Pulmonary artery endothelial cell (primary cell): ENCODE data around the gene DLG5. TPM values are rescaled to one million over a fixed set of nuclear protein-coding genes. Genes with fewer than 3 reads are reported as not detected.
"Not testable (repeated sequence)": the region's sequence is repeated elsewhere in the genome, so short reads cannot be mapped to it uniquely, and the experiment has no call there.

Experiments used
- DNase-seq: peaks from one replicate; pipeline ENCODE4 v3.0.0-alpha.2; 2011; ENCODE audit warnings: low read depth, low spot score
- total RNA-seq: library from RNA; depleted of rRNA; stranded (reverse); fragments of >200 nt; gene quantifications from 2 replicates; pipeline ENCODE4 v1.2.3, GENCODE V29; 2014

Gene DLG5
- total RNA-seq, 1 donor from 2014 or later, result 9.6 TPM

DNA sequence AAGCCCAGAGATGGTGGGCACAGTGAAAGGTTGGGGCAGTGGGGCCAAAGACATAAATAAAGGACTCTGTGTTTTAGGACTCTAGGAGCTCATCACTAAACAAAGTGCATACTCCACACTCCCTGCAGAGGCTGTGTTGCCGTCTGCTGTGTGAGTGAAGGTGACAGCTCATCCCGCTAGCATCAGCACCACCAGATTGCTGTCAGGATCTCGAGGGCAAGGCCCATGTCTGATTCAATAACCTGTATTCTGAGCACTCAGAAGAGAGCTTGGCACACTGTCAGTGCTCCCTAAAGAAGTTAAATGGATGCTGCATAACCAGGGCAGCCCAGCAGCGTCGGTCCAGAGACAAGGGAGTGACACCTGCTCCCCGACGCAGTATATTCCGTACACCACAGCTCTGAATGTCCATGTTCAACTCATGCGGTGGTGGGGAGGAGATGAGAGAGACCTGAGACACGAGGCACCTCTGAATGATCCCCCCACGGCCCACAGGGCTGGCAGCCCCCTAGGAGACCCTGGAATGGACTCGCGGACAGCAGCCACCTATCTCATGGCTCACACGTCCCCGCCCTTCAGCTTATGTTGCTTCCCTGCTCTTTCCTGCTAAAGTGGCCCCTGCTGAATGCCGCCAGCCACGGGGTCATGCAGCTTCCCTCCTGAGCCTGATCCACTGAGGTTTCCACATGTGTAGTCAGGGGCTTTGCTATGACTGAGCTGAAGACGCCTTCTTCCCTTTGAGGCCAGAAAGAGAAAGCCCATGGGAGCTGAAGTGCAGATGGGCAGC is 156.3 kb downstream of the DLG5 start:
- no peak for DNase-seq

- no peak for DNase-seq
Observed at GRCh38 chr10:77768039-77768438, 158.5 kb downstream of the DLG5 start.

- DNase-seq, result no peak
Observed at GRCh38 chr10:77763453-77764430, 162.8 kb downstream of the DLG5 start.

DNA sequence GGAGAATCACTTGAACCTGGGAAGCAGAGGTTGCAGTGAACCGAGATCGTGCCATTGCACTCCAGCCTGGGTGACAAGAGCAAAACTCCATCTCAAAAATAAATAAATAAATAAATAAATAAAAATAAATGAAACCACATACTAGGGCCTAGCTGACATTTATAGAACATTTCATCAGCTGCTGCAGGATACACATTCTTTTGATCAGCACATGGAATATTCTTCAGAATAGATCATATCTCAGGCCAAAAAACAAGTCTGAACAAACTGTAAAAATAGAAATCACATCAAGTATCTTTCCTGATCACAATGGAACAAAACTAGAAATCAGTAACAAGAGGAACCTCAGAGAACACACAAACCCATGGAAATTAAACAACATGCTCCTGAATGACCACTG is 168.1 kb downstream of the DLG5 start:
- DNase-seq, result not testable (repeated sequence)

DNA sequence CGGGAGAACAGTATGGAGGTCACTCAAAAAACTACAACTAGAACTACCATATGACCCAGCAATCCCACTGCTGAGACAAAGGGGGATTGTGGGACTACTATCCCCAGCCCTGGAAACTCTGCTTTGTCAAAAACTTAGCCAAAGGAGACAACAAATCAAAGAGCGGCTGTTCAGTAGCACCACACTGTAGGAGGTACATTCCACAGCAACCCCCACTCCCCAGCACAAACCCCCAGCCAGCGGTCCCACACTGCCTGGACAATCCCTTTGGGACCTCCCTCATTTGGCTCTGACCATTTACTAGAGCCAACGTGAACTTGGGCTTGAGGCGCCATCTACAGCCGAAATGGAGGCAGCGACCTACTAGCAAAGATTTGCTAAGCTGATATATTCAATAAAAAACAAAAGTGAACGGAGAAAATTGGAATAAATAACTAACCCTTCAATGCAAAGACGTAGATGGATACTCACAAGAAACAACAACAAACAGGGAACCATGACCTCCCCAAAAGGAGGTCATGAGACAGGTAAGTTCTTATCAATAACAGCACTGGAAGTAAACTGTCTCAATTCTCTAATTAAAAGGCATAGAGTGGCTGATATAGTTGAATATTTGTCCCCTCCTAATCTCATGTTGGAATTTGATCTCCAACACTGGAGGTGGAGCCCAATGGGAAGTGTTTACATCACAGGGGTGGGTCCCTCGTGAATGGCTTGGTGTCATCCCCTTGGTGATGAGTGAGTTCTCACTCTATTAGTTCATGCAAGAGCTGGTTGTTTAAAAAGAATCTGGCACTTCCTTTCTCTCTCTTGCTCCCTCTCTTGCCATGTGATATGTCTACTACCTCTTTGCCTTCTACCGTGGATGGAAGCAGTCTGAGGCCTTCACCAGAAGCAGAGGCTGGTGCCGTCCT is 170.0 kb downstream of the DLG5 start:
- peak; percentile 35 for DNase-seq

- no peak for DNase-seq
Observed at GRCh38 chr10:77746047-77746707, 180.4 kb downstream of the DLG5 start.

- no peak for DNase-seq
Observed at GRCh38 chr10:77744245-77744644, 182.3 kb downstream of the DLG5 start.

- no peak for DNase-seq
Observed at GRCh38 chr10:77742172-77742571, 184.4 kb downstream of the DLG5 start.

- DNase-seq, result no peak
Observed at GRCh38 chr10:77741746-77742145, 184.8 kb downstream of the DLG5 start.

Other genes with a start within 250 kb of the DLG5 start
- gene POLR3A, start 102.8 kb upstream of the DLG5 start, total RNA-seq, result 18.4 and 26.3 TPM in 2 replicates
- 2,203 and 2,410 TPM in 2 replicates for gene RPS24, start 107.1 kb upstream of the DLG5 start, total RNA-seq